Activated CD8-positive, alpha-beta memory T cell treated with anti-CD3 and anti-CD28 coated beads for 4 hours (primary cell): ENCODE measurements around the gene TPX2.

Experiments used
- DNase-seq, 2 donors: peaks; one replicate each; pipeline ENCODE4 v3.0.0-alpha.2; 2020; ENCODE audit warnings: low read depth in 2 of 2

Gene TPX2

DNA sequence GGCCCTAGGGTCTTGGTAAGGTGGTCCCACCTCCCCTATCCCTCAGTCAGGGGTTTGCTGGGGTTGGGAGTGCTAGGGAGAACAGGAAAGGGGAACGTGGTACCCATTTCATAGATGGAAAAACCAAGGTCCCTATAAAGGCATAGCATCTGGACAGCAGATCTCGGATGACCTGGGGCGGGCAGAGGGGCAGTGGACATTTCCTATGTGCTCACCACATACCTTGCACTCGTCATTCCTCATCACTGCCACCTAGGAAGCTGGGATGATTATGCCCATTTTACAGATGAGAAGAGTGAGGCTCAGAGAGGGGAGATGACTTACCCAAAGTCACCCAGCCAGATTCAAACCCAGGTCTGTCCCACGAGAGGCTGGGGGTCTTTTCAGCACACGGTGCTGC, 92.1 kb downstream of the TPX2 start:
- DNase-seq: no peak

DNA sequence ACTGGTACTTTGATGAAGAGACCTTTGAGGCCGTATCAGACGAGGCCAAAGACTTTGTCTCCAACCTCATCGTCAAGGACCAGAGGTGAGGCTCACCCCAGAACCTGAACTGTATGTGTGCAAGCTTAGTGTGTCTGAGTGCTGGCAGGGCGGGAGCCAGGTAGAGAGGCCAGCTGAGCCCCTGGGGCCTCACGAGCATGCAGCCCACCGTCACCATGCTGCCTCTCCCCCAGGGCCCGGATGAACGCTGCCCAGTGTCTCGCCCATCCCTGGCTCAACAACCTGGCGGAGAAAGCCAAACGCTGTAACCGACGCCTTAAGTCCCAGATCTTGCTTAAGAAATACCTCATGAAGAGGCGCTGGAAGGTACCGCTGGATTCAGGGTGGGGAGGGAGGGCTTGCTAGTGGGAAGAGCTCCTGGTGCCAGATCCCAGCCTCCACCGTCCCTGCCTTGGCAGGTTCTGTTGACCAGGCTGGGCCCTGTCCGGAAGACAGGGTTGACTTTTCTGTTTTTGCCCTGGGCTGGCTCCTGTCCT, 92.7 kb downstream of the TPX2 start:
- DNase-seq: no peak

DNA sequence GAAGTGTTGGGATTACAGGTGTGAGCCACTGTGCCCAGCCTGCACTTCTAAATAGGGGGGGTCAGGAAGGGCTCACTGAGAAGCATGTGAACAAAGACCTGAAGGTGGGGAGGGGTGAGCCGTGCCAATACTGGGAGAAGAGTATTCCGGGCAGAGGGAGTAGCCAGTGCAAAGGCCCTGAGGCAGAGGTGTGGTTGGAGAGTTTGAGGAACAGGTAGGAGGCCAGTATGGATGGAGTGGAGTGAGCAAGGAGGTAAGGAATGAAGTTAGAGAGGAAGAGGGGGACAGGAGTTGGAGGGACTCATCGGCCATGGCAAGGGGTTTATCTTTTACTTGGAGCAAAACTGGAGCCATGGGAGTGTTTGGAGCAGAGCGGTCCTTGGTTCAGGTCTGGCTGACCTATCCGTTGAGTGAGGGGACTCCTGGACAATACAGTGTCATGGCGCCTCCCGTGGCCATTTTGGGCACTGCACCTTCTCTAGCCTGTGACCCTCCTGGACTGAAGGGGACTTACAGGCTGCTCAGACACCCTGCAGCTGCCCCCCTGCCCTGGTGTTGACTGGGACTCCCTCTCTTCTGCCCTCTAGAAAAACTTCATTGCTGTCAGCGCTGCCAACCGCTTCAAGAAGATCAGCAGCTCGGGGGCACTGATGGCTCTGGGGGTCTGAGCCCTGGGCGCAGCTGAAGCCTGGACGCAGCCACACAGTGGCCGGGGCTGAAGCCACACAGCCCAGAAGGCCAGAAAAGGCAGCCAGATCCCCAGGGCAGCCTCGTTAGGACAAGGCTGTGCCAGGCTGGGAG, 94.2 kb downstream of the TPX2 start:
- DNase-seq: peak in 1 of 2 donors; percentile 25

DNA sequence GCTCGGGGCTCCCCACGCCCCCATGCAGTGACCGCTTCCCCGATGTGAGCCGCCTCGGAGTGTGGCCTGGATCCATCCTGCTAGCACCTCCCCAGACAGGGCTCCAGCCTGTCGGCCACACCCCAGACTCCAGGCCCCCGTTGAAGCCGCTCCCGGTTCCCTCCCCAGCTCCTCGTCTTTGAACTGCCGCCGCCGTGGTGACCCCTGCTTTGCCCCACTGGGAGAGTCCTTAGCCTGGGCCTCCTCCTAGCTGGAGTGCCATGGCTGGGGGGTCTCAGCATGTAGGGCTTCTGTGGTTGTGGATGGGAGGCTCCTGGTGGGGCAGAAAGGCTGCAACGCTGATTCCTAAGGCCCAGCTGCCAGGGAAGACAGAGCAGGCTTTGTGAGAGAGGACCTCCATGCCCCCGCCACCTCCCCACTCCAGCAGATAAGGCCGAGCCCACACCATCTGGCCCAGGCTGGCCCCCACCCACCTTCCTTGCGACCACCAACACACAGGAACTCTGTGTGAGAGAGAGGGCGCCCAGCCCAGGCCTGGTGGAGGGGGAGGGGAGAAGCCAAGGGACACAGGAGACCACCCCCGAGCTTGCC, 94.9 kb downstream of the TPX2 start:
- no peak for DNase-seq

DNA sequence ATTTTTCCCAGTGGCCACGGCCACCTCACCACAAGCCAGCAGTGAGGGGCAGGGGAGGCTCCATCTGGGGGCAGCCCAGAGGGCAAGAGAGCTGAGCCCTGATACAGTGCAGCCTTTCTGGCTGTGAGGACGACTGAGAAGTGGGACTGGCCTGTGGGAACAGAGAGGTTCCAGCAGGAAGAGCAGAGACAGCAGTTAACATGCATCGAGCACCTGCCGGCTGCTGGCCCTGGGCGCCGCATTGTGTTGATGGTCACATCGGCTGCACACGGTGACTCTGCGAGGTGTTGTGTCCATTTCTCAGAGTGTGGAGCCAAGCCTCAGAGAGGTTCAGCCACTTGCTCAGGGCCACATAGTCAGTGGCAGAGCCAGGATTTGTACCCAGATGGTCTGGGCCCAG, 96.5 kb downstream of the TPX2 start:
- no peak for DNase-seq

DNA sequence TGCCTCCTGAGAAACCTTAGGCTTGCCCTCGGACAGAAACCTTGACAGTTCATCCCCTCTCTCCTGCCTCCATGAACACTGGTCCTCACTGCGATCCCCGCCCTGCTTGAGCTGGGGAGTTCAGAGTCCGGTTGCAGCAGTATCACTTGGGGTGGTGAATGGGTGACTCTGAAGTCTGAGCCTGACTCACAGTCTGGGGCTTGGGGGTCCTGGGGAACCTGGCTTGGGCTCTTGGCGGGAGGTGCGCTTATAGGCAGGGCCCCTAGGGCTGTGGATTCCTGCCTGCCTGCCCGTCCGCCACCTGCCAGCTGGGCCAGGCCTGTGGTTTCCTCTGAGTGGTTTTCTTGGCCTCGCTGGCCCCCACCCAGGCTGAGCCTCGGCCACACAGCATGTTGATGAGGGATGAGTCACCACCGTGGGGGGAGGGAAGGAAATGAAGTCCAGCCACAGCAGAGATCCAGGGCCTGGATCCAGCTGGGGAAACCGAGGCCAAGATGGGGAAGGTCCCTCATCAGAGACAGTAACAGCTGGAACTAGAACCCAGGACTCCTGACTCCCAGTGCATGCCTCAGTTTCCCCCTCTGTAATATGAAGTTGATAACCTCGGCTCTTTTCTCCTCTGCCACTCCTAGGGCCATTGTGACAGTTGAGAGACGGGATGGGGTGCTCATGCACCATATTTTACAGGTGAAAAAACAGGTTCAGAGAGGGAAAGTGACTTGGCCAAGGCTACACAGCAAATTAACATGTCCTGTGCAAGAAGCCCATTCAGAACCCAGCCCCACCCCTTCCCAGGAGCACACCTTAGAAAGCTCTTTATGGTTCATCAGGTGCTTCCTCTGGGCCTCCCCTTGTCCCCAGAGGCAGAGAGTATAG, 97.1 kb downstream of the TPX2 start:
- DNase-seq: peak in 1 of 2 donors; percentile 6

DNA sequence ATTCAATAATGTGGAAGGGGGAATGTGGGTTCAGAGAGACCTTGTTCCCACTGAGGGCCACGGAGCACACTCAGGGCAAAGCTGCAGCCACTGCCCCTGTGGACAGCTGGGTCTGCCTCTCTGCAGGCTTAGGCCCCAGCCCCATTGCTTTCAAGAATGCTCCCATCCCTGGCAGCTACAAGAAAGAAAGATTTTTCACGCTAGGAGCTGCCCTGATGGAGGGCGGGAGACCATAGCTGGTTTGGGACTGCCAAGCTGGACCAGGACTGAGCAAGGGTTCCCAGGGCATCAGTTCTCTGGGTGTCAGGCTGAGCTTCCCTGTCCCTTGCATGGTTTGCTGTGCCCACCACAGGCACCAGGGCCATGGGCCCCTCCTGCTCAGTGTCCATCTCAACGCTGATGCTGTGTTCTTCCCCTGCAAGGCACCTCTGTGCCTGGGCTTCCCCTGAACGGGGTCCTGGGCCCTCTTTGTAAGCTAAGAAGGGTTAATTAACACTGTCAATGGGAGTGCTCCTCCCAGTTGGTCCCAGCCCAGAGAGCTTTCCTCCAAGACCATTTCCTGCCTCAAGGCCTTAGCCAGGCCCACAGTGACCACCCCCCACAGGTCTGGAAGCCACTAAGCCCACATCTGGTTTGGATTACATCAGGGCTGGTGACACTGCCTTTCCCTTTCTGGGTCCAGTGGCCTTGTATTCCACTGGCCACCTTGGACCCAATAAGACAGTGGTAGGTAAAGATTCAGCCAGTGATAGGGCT, 97.9 kb downstream of the TPX2 start:
- DNase-seq: no peak

DNA sequence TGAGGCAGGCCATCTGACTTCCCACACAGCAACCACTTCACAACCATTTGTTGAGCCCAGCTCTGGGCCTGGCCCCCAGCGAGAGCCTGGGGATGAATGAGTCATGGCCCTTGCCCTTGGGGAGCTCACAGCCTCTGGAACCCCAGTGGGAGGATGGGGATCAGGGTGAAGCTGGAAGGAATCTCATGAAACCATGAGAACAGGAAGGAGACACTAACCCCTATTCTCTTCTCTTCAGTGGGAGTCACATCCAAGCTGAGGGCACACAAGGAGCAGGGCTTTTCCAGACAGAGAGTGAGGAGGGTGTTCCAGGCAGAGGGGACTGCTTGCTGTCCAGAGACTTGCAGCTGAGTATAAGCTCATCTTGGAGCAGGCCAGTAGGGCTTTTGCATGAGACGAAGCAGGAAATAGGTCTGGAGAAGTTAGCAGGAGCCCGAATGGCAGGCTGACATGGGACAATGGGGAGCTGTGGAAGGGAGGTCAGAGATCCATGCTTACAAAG, 98.9 kb downstream of the TPX2 start:
- no peak for DNase-seq

DNA sequence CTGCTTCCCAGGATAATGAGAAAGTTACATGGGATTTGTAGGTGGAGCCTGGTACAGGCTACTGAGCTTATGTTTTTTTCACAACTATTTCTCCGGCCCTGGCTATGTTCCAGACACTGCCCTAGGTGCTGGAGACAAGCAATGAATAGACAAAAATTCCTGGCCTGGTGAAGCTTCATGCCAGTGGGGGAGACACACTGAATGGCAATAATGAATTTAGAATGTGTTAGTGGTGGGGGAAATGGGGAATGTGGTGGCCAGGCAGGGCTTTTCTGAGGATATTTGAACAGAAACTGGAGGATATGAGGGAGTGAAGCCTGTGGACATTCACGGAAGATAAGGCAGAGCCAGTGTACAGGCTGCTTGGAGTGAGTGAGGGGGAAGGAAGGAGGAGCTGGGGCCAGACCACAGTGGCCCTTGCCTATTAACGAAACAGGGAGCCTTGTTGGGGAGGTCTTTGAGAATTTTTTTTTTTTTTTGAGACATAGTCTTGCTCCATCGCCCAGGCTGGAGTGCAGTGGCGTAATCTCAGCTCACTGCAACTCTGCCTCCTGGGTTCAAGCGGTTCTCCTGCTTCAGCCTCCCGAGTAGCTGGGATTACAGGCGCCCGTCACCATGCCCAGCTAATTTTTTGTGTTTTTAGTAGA, 99.7 kb downstream of the TPX2 start:
- no peak for DNase-seq

DNA sequence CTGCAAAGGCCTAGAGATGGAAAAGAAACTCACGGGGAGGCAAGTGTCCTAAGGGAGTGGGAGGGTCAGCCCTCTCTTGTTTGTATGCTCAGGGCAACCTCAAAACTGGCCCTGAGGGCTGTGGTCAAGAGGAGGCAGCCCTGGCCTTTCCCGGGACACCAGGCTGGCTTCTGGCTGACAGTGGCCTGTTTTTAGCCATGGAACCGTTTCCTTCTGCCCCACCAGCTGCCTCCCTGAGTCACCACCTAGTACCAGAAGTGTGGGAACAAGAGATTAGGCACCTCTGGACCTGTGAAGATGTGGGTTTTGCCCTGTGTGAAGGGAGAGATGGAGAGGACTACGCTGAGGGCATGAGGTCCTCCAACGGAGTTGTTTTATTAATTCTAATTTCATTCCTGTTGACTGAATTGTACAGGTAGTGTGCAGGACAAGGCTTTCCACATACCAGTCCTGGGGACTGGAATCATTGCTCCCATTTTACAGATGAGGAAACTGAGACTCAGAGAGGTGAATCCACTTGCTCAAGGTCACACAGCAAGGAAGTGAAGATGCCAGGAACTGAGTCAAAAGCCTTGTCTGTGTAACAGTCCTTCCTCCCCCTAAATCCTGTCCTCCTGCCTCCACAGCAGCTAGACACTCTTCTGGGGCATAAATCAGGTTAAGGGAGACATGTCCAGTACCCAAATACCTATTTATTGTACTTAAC, 100.8 kb downstream of the TPX2 start:
- DNase-seq: no peak

DNA sequence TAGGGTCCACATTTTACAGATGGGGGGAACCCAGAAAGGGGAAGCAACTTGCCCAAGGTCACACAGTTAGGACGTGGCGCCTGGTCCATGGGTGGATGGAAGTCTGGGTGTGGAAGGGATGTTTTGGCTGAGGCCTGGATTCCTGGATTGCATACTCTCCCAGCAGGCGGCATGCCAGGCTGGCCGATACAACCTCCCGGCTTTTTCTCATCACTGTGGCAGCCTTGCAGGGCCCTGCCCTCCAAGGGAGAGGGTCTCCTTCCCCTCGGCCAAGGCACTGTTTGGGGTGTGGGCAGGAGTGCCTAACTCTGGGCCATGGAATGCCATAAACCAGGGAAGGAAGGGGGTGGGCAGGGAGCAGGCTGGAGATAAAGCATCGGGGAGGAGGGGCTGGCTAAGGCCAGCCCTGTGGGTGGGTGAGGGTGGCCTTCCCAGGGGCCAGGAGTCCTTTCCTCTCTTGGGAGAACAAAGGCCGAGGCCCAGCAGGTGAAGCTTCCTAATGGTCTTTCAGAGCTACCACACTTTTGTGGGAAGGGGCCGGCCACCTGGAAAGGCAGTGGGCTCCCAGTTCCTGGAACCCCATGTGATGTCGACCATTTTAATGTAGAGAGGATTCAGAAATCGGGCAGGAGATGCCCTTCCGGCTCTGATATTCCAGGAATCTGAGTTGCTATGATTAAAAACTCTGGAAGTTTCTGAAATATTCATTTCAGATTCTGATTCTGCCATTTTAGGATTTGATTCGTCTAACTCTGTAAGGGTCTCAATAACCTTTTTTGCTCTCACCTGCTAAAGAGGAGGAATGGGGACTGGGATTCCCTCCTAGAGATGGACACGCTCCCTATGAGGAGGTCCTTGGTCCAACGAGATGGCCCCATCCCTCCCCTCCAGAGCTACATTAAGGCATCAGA, 102.1 kb downstream of the TPX2 start:
- DNase-seq: no peak

DNA sequence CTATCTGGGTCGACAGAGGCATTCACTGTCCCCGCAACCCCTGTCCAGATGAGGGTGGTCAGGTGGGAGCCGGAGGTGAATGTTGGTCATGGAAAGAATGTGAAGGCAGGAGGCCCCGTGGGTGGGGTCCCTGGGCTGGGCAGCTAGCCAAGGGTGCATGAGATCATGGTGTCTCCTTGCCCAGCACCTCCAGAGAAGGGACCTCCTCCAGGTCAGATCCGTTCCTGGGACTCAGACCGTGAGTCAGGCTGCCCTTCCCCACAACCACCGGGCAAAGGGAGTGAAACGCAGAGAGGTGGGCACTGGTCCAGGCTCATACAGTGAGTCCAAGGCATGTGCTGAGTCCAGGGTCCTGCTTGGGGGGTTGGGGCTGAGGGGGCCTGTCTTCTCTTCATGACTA, 102.8 kb downstream of the TPX2 start:
- DNase-seq: no peak

DNA sequence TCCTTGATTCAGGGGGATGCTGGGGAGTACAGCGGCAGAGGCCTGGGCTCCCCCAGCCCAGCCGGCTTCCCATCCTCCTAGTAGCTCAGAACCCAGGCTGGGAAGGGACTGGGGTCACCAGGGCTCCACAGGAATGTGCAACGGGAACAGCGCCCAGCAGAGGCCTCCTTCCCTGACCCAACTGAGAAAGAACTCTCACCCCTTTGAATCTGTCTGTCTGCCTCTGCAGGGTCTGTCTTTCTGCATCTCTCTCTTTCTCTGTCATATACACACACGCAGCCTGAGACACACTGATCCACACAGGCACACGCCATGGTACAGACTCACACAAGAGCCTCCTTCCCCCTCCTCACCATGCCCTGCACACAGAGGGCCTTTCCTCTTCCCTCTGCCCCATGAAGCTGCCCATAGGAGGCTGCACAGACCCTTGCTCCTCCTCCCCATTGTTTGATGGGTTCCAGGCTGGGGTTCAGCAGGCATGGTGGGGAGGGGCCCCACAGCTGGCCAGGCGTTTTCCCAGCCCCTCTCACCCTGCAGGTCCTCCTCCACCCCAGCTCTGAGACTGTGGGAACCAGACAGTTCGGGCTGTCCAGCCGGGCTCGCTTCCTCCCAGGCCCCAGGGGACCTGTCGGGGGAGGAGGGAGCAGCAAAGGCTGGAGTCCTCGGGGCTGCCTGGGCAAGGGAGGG, 103.5 kb downstream of the TPX2 start:
- DNase-seq: no peak

DNA sequence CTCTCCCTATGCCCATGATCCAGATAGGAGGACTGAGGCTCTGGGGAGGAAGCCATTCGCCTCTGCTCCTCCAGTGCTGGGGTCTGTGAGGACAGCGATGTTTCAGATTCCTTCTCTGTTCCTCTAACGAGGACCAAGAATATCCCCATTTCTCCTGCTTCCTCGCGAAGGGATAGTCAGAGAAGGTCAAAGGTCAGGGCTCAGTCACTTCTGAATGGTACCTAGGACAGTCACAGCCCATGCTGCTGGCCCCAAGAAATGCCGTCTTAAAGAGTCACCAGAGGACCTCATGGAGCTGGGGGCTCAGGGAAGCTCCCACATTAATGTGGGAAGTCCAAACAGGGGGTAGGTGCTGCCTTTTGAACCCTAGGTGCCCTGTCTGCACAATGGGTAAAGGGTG, 104.2 kb downstream of the TPX2 start:
- no peak for DNase-seq

DNA sequence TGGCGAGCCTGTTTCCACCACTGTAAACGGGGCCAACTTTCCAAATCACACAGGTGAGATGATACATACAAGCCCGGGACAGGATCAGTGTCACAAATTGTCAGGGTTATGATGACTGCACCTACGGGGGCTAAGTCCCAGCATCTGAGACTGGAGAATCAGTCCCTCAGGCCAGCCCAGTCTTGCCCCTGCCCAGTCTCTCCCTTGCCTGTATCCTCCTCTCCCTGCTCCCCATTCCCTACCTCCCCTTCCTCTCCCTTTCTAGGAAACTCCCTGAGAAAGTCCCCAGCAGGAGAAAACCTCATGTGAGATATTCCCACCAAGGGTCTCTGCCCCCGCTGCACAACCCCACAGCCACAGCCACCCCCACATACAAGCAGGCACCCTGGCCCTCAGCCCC, 104.8 kb downstream of the TPX2 start:
- no peak for DNase-seq

DNA sequence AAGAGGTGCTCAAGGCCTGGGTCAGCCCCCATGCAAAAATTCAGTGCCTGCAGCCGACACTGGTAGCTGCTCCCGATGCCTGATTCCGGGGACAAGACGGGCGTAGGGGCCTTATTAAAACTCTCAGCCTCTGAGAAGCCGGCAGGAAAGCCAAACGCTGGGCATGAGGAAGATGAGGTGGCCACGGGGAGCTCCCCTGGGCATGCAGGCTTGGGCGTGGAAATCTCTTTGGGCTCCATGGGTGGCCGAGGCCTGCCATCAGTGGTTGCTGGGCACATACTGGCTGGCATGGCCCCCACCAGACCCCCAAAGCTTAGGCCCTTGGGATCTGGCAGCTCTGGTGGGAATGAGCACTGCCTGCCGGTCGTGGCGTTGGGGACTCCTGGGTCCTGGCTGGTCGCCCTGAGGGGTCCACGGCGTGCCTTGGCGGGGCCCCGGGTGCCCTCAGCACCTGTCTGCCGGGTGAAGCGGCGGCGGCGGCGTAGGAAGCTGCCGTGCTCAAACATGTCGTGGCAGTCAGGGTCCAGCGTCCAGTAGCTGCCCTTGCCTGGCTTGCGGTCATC, 105.7 kb downstream of the TPX2 start:
- no peak for DNase-seq

DNA sequence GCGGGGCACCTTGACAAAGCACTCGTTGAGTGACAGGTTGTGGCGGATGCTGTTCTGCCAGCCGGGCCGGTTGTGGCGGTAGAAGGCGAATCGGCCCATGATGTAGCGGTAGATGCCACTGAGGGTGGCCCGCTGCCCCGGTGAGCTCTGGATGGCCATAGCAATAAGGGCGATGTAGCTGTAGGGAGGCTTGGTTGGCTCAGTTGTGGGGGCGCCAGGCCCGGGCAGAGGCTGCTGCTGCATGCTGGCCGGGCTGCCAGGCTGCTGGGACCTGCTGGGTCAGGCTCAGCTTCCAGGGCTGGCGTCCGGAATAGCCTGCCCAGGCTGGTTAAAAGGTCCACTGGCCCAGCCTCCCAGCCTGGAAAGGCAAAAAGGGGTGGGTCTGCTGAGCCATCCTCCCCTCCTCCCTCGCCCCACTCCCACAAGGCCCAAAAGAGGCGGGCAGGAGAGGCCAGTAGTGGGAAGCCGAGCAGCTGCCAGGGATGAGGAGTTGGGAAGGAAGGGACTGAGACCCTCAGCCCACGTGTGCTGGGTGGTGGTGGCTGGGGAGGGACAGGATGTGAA, 106.3 kb downstream of the TPX2 start, which contains the start of gene FOXS1:
FOXS1 (minus strand) TSS at position 305 of the 564 bp plus-strand sequence; CDS start at position 243, 62 bp downstream.
- no peak for DNase-seq

DNA sequence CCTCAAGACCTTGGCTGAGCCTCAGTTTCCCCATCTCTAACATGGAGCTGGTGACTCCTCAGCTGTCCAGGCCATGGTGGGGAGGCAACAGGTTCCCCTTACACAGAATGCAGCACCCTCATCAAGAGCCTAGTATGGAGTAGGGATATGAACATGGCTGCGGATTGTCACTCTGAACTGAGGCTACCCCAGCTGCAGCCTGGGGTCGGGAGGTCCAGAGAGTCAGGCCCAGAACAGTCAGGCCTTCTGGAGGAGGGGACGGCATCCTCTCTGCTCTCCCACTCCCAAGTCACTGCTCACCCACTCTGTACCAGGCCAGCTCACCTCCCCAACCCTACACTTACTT, 107.7 kb downstream of the TPX2 start:
- DNase-seq: no peak
